Measurements from ENCODE around the gene CYP19A1.

DNA sequence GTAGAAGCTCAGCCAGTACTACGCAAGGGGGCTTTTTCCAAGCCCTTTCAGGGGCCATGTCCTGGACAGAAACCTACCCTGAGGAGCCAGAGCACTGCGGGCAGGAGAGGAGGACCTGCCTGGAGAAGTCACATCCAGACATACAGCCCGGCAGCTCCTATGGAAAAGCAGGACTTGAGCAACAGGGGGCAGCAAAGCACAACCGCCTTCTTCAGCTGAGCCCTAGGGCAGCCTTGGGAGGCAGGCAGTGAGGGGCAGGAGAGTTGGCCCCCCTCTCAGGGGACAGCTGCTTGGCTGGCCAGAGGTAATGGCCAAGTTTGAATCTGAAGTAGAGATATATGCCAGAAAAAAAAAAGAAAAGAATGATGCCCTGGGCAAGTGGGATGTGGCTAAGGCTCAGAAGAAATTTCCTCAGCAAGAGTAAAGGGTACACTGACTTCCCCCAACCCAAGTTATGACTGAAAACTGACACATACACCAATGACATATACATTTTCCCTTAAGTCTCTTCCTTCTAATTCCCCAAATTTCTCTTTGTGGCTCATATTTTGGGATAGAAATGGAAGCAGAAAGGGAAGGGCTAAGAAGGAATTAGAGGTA, 56.9 kb downstream of the CYP19A1 start:
- TF ChIP-seq CTCF (IDR thresholded peaks at IDR 0.05; ENCODE audit: low read length), result peak; percentile 47
- TF ChIP-seq EZH2 (IDR thresholded peaks at IDR 0.05; ENCODE audit: borderline replicate concordance, low read length), result no peak

Measured in OCI-LY1 (cell line).